ENCODE results near the gene FRAT1. TPM values are rescaled to one million over a fixed set of nuclear protein-coding genes. Genes with fewer than 3 reads are reported as not detected.
A peak's percentile ranks its signal among the peaks of the same experiment; 100 is the strongest.

Gene FRAT1
- total RNA-seq, 1 experiment from 2014 or later: 5.3 TPM

DNA sequence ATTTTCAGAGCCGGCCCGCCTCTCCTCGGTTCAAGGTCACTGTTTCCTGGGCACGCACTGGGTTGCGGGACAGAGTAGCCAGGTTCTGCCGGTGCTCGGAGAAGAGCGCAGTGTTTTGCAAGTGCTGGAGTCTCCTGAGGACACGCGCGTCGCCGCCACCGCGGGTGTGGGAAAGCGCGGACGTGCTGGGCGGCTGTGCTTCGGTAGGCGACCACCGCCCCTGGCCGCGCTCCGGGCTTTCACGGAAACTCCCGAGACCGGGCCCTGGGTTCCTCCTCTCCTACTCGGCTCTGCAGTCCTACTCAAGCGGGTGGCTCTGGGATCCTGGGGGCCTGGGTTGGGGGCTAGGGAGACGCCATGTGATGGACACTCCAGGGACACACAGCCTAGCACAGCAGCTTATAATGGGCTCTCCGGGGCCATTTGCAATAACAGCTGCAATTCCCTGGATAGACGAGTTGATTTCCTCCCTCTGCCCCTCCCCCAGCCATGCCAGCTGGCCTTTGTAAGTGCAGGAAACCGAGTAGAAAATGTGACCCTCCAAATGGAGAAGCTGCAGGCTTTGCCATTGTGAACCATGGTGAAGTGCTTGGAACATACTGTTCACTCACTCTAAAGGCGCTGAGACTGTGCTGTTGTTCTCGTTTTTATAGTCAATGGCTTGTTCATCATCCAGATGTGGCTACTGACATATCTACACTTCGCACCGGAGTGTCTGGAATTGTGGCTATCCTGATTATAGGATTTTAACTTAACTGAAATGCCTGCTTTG lies 2.1 kb downstream of the FRAT1 start:
- no peak for ATAC-seq
- POLR2A ChIA-PET: no interaction called here

DNA sequence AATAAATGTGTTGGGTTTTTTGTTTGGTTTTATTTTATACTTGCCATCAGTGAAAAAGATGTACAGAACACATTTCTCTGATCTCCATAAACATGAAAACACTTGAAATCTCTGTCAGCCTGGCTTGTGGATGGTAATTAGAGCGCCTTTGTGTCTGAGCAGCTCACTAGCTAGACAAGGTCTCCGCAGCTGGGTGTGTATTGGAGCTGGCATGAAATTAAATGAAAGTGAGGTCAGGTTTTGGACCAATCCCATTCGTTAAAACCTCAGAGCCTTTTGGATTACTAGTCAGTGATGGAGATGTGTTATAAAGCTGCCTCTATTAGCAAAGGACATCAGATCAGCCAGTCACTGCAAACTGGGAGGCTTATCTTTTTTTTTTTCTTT lies 2.7 kb downstream of the FRAT1 start:
- DNase-seq (ENCODE audit: low read depth, low spot score) (no peak), ATAC-seq (no peak)
- ChIA-PET CTCF (no interaction called here), POLR2A (interaction anchor here (0.6 kb wide), 1 partner anchor 33 kb away, joined by 5 read pairs; no protein-coding TSS in a partner anchor)
- peak overlapping the region; percentile 64 for H3K27ac ChIP-seq (ENCODE audit: low read length)
- TF ChIP-seq POLR2AphosphoS5 (IDR thresholded peaks at IDR 0.05; ENCODE audit: low read depth, low read length) (no peak), SIN3A (IDR thresholded peaks at IDR 0.05; ENCODE audit: borderline replicate concordance, insufficient read depth, low read depth, low read length) (no peak), TCF7L2 (IDR thresholded peaks at IDR 0.05; ENCODE audit: low read depth, low read length) (no peak)
- TF ChIP-seq, protein P1, sequence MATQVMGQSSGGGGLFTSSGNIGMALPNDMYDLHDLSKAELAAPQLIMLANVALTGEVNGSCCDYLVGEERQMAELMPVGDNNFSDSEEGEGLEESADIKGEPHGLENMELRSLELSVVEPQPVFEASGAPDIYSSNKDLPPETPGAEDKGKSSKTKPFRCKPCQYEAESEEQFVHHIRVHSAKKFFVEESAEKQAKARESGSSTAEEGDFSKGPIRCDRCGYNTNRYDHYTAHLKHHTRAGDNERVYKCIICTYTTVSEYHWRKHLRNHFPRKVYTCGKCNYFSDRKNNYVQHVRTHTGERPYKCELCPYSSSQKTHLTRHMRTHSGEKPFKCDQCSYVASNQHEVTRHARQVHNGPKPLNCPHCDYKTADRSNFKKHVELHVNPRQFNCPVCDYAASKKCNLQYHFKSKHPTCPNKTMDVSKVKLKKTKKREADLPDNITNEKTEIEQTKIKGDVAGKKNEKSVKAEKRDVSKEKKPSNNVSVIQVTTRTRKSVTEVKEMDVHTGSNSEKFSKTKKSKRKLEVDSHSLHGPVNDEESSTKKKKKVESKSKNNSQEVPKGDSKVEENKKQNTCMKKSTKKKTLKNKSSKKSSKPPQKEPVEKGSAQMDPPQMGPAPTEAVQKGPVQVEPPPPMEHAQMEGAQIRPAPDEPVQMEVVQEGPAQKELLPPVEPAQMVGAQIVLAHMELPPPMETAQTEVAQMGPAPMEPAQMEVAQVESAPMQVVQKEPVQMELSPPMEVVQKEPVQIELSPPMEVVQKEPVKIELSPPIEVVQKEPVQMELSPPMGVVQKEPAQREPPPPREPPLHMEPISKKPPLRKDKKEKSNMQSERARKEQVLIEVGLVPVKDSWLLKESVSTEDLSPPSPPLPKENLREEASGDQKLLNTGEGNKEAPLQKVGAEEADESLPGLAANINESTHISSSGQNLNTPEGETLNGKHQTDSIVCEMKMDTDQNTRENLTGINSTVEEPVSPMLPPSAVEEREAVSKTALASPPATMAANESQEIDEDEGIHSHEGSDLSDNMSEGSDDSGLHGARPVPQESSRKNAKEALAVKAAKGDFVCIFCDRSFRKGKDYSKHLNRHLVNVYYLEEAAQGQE (IDR thresholded peaks at IDR 0.05; ENCODE audit: insufficient read depth in 1 of 2, low read depth in 2 of 2, low read length in 1 of 2): no peak
- TF ChIP-seq, protein P2, sequence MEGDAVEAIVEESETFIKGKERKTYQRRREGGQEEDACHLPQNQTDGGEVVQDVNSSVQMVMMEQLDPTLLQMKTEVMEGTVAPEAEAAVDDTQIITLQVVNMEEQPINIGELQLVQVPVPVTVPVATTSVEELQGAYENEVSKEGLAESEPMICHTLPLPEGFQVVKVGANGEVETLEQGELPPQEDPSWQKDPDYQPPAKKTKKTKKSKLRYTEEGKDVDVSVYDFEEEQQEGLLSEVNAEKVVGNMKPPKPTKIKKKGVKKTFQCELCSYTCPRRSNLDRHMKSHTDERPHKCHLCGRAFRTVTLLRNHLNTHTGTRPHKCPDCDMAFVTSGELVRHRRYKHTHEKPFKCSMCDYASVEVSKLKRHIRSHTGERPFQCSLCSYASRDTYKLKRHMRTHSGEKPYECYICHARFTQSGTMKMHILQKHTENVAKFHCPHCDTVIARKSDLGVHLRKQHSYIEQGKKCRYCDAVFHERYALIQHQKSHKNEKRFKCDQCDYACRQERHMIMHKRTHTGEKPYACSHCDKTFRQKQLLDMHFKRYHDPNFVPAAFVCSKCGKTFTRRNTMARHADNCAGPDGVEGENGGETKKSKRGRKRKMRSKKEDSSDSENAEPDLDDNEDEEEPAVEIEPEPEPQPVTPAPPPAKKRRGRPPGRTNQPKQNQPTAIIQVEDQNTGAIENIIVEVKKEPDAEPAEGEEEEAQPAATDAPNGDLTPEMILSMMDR (IDR thresholded peaks at IDR 0.05): no peak
- BruUV-seq (replicated peaks): no TSS peak
- no peaks in the 10 kb centered on the region for H3K9me3 ChIP-seq (ENCODE audit: control insufficient read depth, insufficient read depth, low read depth, low read length)
- no peak overlapping the region for H3K4me3 ChIP-seq (ENCODE audit: low read depth in 2 of 2, low read length in 2 of 2)
- in situ Hi-C loops (cut with HindIII; ENCODE audit: low pct_unique_long_range_greater_than_20kb, low sequenced_read_pairs) (no loop called here), intact Hi-C loops (cut with micrococcal nuclease; ENCODE audit: unreplicated experiment) (no loop called here)
- H3K27me3 ChIP-seq (ENCODE audit: control insufficient read depth, insufficient read depth, low read length): no peaks in the 10 kb centered on the region
- H3K4me1 ChIP-seq (ENCODE audit: control insufficient read depth, insufficient read depth, low read length): peaks cover 47% of the 10 kb centered on the region
- H3K36me3 ChIP-seq (ENCODE audit: control insufficient read depth, insufficient read depth, low read length): no peaks in the 10 kb centered on the region

More for the DNA sequence above, 2.1 kb downstream of the FRAT1 start:
- TF ChIP-seq SIN3A (IDR thresholded peaks at IDR 0.05; ENCODE audit: borderline replicate concordance, insufficient read depth, low read depth, low read length): no peak
- TF ChIP-seq POLR2AphosphoS5 (IDR thresholded peaks at IDR 0.05; ENCODE audit: low read depth, low read length): no peak
- TF ChIP-seq TCF7L2 (IDR thresholded peaks at IDR 0.05; ENCODE audit: low read depth, low read length): no peak
- TF ChIP-seq, protein P2 (IDR thresholded peaks at IDR 0.05): no peak
- TF ChIP-seq, protein P1 (IDR thresholded peaks at IDR 0.05; ENCODE audit: insufficient read depth in 1 of 2, low read depth in 2 of 2, low read length in 1 of 2): no peak
- intact Hi-C loops (cut with micrococcal nuclease; ENCODE audit: unreplicated experiment) (no loop called here), in situ Hi-C loops (cut with HindIII; ENCODE audit: low pct_unique_long_range_greater_than_20kb, low sequenced_read_pairs) (no loop called here)
- DNase-seq (ENCODE audit: low read depth, low spot score): no peak
- Histone ChIP-seq H3K4me1 (ENCODE audit: control insufficient read depth, insufficient read depth, low read length) (peaks cover 42% of the 10 kb centered on the region), H3K9me3 (ENCODE audit: control insufficient read depth, insufficient read depth, low read depth, low read length) (no peaks in the 10 kb centered on the region), H3K27me3 (ENCODE audit: control insufficient read depth, insufficient read depth, low read length) (no peaks in the 10 kb centered on the region), H3K27ac (ENCODE audit: low read length) (peak overlapping the region; percentile 64), H3K4me3 (ENCODE audit: low read depth in 2 of 2, low read length in 2 of 2) (no peak overlapping the region), H3K36me3 (ENCODE audit: control insufficient read depth, insufficient read depth, low read length) (no peaks in the 10 kb centered on the region)
- CTCF ChIA-PET: no interaction called here
- BruUV-seq (replicated peaks): no TSS peak

Data from Panc1 (cell line).